ENCODE results near the gene RASAL1. TPM values are rescaled to one million over a fixed set of nuclear protein-coding genes. Genes with fewer than 3 reads are reported as not detected.

RASAL1 gene
- total and polyA plus RNA-seq, 2 donors (not counting 1 experiment from before 2014, with no cell fraction given): 0.10 to 11.0 TPM

DNA sequence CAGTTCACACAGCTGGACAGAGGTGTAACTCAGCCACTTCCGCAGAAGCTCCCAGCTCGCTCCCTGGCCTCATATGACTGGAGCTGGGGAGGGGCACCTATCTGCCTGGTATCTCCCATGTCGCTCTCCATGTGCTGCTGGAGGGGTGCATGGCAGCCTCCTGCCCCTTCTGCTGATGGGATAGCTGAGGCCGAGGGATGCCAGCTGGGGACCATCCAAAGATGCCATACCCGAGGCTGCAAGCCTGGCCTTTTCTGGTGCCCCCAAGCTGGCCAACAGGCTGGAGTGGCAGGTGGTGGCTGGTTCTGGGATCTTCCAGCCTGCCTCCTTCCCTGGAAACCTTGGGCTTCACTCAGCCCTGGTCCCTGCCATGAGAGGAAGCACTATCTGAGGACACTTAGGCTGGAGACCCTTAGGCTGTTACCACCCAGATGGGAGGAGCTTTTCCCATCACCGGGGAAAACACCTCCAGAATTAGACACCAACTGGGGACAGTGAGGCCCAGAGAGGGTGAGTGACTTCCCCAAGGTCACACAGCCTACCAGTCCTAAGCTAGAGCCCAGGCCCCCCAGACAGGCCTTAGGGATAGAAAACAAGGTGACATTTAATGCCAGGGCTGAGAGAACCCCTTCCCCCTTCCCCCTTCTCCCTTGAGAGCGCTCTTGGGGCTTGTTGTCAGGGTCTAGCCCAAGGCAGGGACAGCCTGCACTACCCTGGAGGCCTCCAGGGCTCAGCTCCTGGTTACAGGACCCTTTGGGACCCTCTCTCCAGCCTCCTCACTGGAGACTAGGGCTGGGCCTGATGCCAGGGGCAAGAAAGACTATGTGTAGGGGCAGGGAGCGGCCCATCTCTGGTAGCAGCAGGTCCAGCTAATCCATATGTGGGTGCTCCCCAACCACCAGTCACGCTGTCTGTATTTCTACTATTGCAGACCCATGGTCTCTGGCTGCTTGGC is 71.9 kb downstream of the RASAL1 start:
- Histone ChIP-seq H3K4me3 (ENCODE audit: control extremely low read depth in 1 of 5, extremely low read depth in 1 of 5, insufficient read depth in 1 of 5, low read depth in 2 of 5, low read length in 4 of 5) (no peak overlapping the region), H3K4me2 (replicated peaks; ENCODE audit: low read depth, low read length, poor library complexity, severe bottlenecking) (peak overlapping the region; percentile 90), H3K9me3 (ENCODE audit: control extremely low read depth in 1 of 3, control insufficient read depth in 2 of 3, insufficient read depth in 1 of 3, low read length in 2 of 3) (no peaks in the 10 kb centered on the region), H3K27me3 (replicated peaks in 1 of 4; ENCODE audit: control extremely low read depth in 1 of 4, control insufficient read depth in 3 of 4, insufficient read depth in 4 of 4, low read length in 3 of 4) (no peaks in the 10 kb centered on the region), H3K79me2 (ENCODE audit: control insufficient read depth, insufficient read depth, low read length) (peaks cover 98% of the 10 kb centered on the region), H2AFZ (ENCODE audit: insufficient read depth, low read depth, low read length, poor library complexity, severe bottlenecking) (no peak overlapping the region), H3K9ac (ENCODE audit: low read length) (no peak overlapping the region), H3K4me1 (ENCODE audit: control insufficient read depth in 2 of 2, insufficient read depth in 2 of 2, low read length in 2 of 2) (peaks cover 99% of the 10 kb centered on the region in 2 donors), H4K20me1 (ENCODE audit: control insufficient read depth, insufficient read depth, low read length, poor library complexity, severe bottlenecking) (peaks cover 44% of the 10 kb centered on the region), H3K36me3 (replicated peaks in 1 of 2; ENCODE audit: control extremely low read depth in 1 of 2, control insufficient read depth in 1 of 2, extremely low read depth in 1 of 2, insufficient read depth in 2 of 2, low read length in 1 of 2) (peaks cover 1 to 7% of the 10 kb centered on the region in 2 experiments), H3K27ac (ENCODE audit: low read length in 2 of 2) (peak overlapping the region in 1 of 2 donors; percentile 84)
- H3K4me1 Mint-ChIP-seq: peaks cover 63% of the 10 kb centered on the region
- no peaks in the 10 kb centered on the region for H3K9me3 Mint-ChIP-seq (ENCODE audit: insufficient read depth)
- no peaks in the 10 kb centered on the region for H3K27me3 Mint-ChIP-seq
- peak overlapping the region; percentile 46 for H3K27ac Mint-ChIP-seq
- no peak overlapping the region for H3K4me3 Mint-ChIP-seq
- WGBS (ENCODE audit: insufficient coverage): 85% methylated on average over 9 of the region's 9 CpGs
- ChIA-PET CTCF (interaction anchor here (0.8 to 6.6 kb wide), 9 partner anchors 10 to 70 kb away, joined by 3 to 72 read pairs (median 11); no protein-coding TSS in a partner anchor), POLR2A (interaction anchor here (0.6 to 1.4 kb wide), 3 partner anchors 11 to 163 kb away, joined by 4 to 6 read pairs (median 5); no protein-coding TSS in a partner anchor)
- no peak for TF ChIP-seq EZH2 (IDR thresholded peaks at IDR 0.05; ENCODE audit: borderline replicate concordance, insufficient read depth, low read depth, low read length, poor library complexity, severe bottlenecking)
- TF ChIP-seq, protein P1, sequence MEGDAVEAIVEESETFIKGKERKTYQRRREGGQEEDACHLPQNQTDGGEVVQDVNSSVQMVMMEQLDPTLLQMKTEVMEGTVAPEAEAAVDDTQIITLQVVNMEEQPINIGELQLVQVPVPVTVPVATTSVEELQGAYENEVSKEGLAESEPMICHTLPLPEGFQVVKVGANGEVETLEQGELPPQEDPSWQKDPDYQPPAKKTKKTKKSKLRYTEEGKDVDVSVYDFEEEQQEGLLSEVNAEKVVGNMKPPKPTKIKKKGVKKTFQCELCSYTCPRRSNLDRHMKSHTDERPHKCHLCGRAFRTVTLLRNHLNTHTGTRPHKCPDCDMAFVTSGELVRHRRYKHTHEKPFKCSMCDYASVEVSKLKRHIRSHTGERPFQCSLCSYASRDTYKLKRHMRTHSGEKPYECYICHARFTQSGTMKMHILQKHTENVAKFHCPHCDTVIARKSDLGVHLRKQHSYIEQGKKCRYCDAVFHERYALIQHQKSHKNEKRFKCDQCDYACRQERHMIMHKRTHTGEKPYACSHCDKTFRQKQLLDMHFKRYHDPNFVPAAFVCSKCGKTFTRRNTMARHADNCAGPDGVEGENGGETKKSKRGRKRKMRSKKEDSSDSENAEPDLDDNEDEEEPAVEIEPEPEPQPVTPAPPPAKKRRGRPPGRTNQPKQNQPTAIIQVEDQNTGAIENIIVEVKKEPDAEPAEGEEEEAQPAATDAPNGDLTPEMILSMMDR (IDR thresholded peaks at IDR 0.05): no peak
- no peak for ATAC-seq (ENCODE audit: low read depth)
- intact Hi-C loops (cut with micrococcal nuclease): no loop called here
- DNase-seq: no peak
